KMS-11 (cell line): ENCODE data around the gene ARHGEF10L.

Experiments used
- H2AFZ ChIP-seq: fragments of 200-600 bp; sonication (generic); 2 replicates; pipeline ENCODE4 v1.6.1; 2016; ENCODE audit warnings: antibody characterized with exemption, mixed run types, low read depth
- H3K27ac ChIP-seq: fragments of 200-600 bp; sonication (generic); 2 replicates; pipeline ENCODE4 v1.6.1; 2016; ENCODE audit warnings: mild to moderate bottlenecking, mixed run types
- H3K27me3 ChIP-seq: fragments of 200-600 bp; sonication (generic); 2 replicates; pipeline ENCODE4 v1.6.1; 2017; ENCODE audit warnings: mild to moderate bottlenecking, low read depth, mixed run types, moderate library complexity; ENCODE audit not compliant: insufficient read depth
- H3K36me3 ChIP-seq: fragments of 200-600 bp; sonication (generic); 2 replicates; pipeline ENCODE4 v1.6.1; 2017; ENCODE audit warnings: mild to moderate bottlenecking, mixed run types; ENCODE audit not compliant: insufficient read depth
- H3K4me1 ChIP-seq: fragments of 200-600 bp; sonication (generic); 2 replicates; pipeline ENCODE4 v1.6.1; 2016; ENCODE audit warnings: mild to moderate bottlenecking, low read depth, mixed run types; ENCODE audit not compliant: poor library complexity, severe bottlenecking
- H3K4me2 ChIP-seq: fragments of 200-600 bp; sonication (generic); 2 replicates; pipeline ENCODE4 v1.7.0; 2016; ENCODE audit warnings: mild to moderate bottlenecking, mixed run types
- H3K4me3 ChIP-seq: fragments of 200-600 bp; sonication (generic); IDR thresholded peaks from 2 replicates; pipeline ENCODE4 v1.6.1; 2017; ENCODE audit warnings: low read depth, low read length, mixed read lengths; ENCODE audit not compliant: insufficient read depth
- H3K79me2 ChIP-seq: fragments of 200-600 bp; sonication (generic); 2 replicates; pipeline ENCODE4 v1.6.1; 2016; ENCODE audit warnings: low read depth, mixed run types; ENCODE audit not compliant: insufficient read depth
- H3K9ac ChIP-seq: fragments of 200-600 bp; sonication (generic); 2 replicates; pipeline ENCODE4 v1.6.1; 2016; ENCODE audit warnings: mild to moderate bottlenecking, mixed run types
- H4K20me1 ChIP-seq: fragments of 200-600 bp; sonication (generic); 2 replicates; pipeline ENCODE4 v1.6.1; 2016; ENCODE audit warnings: mild to moderate bottlenecking, mixed run types; ENCODE audit not compliant: insufficient read depth
- TF ChIP-seq, protein P1 (sequence below): fragments of 200-600 bp; sonication (generic); conservative IDR thresholded peaks from 2 replicates; pipeline ENCODE4 v1.6.1; 2017; ENCODE audit warnings: low read depth, mild to moderate bottlenecking, antibody characterized with exemption, low read length, moderate library complexity, mixed read lengths

The ARHGEF10L gene

DNA sequence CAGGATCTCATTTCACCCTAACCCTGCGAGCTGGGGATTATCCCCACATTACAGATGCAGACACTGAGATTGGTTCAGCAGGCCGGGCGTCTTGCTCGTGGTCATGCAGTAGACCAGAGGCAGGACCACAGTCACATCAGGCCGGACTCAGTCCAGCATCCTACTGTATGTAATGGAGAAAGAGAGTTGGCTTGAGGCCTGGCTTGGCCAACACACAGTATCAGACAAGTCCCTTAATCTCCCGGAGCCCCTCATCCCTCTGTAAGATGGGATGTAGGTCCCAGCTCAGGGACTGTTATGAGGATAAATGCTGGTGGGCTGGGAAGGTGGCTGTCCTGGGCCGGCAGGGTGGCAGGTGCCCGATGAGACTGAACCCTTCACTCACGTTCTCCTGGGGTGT lies 149.5 kb downstream of the ARHGEF10L start:
- H4K20me1 ChIP-seq = no peaks in the 10 kb centered on the region
- H3K27me3 ChIP-seq = peaks cover 4% of the 10 kb centered on the region; the same call in 1 of the 2 replicates
- no peak overlapping the region for H2AFZ ChIP-seq
- H3K27ac ChIP-seq = no peak overlapping the region
- no peaks in the 10 kb centered on the region for H3K36me3 ChIP-seq
- no peak overlapping the region for H3K9ac ChIP-seq
- no peaks in the 10 kb centered on the region for H3K4me1 ChIP-seq
- TF ChIP-seq, protein P1, sequence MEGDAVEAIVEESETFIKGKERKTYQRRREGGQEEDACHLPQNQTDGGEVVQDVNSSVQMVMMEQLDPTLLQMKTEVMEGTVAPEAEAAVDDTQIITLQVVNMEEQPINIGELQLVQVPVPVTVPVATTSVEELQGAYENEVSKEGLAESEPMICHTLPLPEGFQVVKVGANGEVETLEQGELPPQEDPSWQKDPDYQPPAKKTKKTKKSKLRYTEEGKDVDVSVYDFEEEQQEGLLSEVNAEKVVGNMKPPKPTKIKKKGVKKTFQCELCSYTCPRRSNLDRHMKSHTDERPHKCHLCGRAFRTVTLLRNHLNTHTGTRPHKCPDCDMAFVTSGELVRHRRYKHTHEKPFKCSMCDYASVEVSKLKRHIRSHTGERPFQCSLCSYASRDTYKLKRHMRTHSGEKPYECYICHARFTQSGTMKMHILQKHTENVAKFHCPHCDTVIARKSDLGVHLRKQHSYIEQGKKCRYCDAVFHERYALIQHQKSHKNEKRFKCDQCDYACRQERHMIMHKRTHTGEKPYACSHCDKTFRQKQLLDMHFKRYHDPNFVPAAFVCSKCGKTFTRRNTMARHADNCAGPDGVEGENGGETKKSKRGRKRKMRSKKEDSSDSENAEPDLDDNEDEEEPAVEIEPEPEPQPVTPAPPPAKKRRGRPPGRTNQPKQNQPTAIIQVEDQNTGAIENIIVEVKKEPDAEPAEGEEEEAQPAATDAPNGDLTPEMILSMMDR = no peak
- no peak overlapping the region for H3K4me2 ChIP-seq
- H3K4me3 ChIP-seq = no peak overlapping the region
- H3K79me2 ChIP-seq = no peaks in the 10 kb centered on the region

DNA sequence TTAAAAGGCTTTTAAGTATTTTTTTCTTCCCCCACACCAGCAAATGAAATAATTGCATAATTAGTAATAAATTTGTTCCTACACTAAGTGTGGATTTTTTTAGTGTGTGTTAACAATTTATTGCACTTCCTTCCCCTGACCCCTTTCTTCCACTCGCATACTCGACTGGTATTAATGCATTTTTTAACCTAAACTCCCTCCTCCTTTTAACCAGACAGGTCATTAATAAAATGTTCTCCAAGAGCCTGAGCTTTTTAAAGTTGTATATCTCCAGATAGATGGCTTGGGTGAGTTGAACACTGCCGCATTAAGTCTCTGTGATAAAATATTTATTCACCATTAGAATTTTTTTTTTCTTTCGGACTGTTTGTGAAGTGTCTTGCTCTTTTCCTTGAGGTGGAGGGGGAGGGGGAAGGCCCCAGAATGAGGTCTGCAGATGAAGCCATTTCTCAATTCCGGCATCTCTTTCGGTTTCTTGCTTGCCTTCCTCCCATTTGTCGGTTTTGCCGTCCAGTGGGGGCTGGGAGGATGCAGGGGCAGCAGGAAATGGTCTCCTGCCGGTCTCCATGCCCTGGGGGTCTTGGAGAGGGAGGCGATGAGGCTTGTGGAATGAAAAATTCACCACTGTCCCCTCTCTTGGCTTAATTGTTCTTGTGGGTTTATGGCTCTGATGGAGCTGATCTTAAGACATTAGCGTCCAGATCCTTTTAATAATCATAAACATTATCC lies 151.6 kb downstream of the ARHGEF10L start:
- Histone ChIP-seq H4K20me1 (no peaks in the 10 kb centered on the region), H3K4me2 (no peak overlapping the region), H3K4me3 (no peak overlapping the region), H3K27me3 (no peaks in the 10 kb centered on the region; the same call in 1 of the 2 replicates), H3K36me3 (no peaks in the 10 kb centered on the region), H2AFZ (no peak overlapping the region), H3K79me2 (no peaks in the 10 kb centered on the region), H3K9ac (no peak overlapping the region), H3K4me1 (no peaks in the 10 kb centered on the region), H3K27ac (no peak overlapping the region)
- TF ChIP-seq, protein P1 = no peak

DNA sequence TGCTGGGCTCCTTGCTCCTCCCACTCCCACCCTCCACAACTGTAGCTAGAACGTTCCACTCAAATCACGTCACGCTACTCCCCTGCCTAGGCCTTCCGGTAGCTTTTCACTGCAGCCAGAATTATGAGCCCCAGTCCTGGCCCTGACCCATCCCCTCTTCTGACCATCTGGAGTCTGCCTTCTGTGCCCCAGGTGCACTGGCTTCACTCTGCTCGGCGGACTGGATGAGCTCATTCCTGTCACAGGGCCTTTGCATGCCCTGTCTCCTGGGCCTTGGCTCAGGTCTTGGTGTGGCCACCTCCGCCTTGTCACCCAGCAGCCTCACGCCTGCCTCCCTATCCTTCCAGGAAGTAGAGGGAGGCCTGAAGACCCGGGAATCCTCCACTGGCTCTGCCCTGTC lies 153.1 kb downstream of the ARHGEF10L start:
- no peak overlapping the region for H3K27ac ChIP-seq
- no peak overlapping the region for H3K4me2 ChIP-seq
- no peaks in the 10 kb centered on the region for H3K4me1 ChIP-seq
- H3K36me3 ChIP-seq = no peaks in the 10 kb centered on the region
- H3K27me3 ChIP-seq = no peaks in the 10 kb centered on the region; the same call in 1 of the 2 replicates
- no peak overlapping the region for H3K4me3 ChIP-seq
- H4K20me1 ChIP-seq = no peaks in the 10 kb centered on the region
- H3K9ac ChIP-seq = no peak overlapping the region
- H2AFZ ChIP-seq = no peak overlapping the region
- H3K79me2 ChIP-seq = no peaks in the 10 kb centered on the region
- TF ChIP-seq, protein P1 = no peak

DNA sequence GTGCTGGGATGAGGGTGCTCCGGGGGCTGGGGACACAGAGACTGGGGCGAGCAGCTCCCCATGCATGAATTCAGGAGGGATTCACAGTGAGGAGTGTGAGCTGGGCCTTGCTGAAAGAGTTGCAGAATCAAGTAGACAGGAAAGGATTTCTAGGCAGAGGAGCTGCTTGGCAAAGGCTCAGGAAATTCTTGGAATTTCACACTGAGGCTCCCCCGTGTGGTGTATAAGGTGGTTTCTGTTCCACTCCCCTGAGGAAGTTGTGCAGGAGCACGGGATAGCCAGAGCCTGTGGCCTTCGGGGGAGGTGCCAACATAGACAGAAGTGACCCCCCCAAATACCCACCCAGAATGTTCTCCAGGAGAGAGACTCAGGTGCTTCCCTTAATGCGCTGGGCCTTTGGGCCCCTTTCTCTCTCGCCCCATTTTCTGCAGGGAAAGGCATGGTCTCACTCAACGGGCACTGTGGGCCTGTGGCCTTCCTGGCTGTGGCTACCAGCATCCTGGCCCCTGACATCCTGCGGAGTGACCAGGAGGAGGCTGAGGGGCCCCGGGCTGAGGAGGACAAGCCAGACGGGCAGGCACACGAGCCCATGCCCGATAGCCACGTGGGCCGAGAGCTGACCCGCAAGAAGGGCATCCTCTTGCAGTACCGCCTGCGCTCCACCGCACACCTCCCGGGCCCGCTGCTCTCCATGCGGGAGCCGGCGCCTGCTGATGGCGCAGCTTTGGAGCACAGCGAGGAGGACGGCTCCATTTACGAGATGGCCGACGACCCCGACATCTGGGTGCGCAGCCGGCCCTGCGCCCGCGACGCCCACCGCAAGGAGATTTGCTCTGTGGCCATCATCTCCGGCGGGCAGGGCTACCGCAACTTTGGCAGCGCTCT lies 157.2 kb downstream of the ARHGEF10L start:
- H3K4me3 ChIP-seq = no peak overlapping the region
- no peaks in the 10 kb centered on the region for H4K20me1 ChIP-seq
- H2AFZ ChIP-seq = no peak overlapping the region
- no peaks in the 10 kb centered on the region for H3K4me1 ChIP-seq
- TF ChIP-seq, protein P1 = no peak
- no peak overlapping the region for H3K27ac ChIP-seq
- H3K9ac ChIP-seq = no peak overlapping the region
- no peaks in the 10 kb centered on the region for H3K36me3 ChIP-seq
- H3K27me3 ChIP-seq = peaks cover 12% of the 10 kb centered on the region
- H3K4me2 ChIP-seq = no peak overlapping the region
- H3K79me2 ChIP-seq = no peaks in the 10 kb centered on the region
